Fibroblast of pulmonary artery (primary cell): Measurements from ENCODE around the gene BLACAT1.

Experiments
- DNase-seq: peaks from one replicate; pipeline ENCODE4 v3.0.0-alpha.2; 2010; ENCODE audit warnings: low read depth
- H3K4me3 ChIP-seq: replicated peaks from 2 replicates; pipeline ENCODE4 v1.5.1; 2011; ENCODE audit warnings: low read depth, mild to moderate bottlenecking, control low read depth, low read length, moderate library complexity
- CTCF ChIP-seq: IDR thresholded peaks from 2 replicates; pipeline ENCODE4 v1.5.1; 2011; ENCODE audit warnings: mild to moderate bottlenecking, control low read depth, low read length, inconsistent platforms; ENCODE audit errors: missing control alignments

The BLACAT1 gene

DNA sequence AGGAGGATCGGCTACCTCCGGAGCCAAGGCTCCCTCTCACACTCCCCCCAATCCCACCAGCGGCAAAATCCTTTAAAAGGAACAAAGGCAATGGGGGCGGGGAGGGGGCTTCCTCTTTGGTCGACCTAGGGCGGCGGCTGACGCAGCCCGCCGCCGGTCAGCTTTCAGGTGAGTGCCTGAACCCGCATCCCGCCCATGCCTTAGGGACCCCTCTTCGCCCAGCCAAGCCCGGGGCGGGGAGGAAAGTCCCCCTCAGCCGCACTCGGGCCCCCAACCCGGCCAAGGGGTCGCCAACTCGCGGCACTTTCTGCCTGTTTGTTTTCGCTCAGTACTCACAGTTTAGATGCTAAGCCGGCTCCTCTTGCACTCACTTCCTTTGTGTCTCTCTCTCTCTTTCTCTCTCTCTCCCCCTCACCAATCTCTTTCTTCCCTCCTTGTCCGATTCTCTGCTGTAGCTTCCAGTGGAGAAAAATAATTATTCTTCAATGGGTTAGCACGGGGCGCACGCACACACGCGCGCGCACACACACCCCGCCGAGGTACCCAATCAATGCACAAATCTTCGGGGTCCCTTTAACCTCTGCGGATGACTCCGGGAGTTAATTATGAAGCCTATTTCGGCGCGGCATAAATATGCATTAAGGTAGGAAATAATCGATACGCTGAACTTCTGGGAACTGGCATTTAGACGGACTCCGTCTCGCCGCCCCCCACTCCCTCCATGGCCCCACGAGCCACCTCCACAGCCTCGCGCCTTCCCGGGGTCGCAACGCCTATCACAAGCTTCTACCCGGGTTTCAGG lies at the start of gene BLACAT1:
TSS of gene BLACAT1 (minus strand) at position 465 of the 802 bp plus-strand sequence.
- no peak within 1 kb of the TSS for H3K4me3 ChIP-seq
- no peak for TF ChIP-seq CTCF
- DNase-seq = no peak

GRCh38 chr1:205505076-205505729 lies 49.4 kb upstream of the BLACAT1 start:
- no peak for DNase-seq
- peak overlapping the region; percentile 52 for H3K4me3 ChIP-seq
- no peak for TF ChIP-seq CTCF

- peak; percentile 40 for DNase-seq
- no peak for TF ChIP-seq CTCF
Measured at GRCh38 chr1:205504311-205505075, 48.6 kb upstream of the BLACAT1 start, which contains the start of gene CDK18. Gene CDK18, plus strand, starts transcription at chr1:205504669. Its CDS starts 18,499 bp downstream, at chr1:205523168.

GRCh38 chr1:205502992-205503391 lies 47.1 kb upstream of the BLACAT1 start:
- no peak overlapping the region for H3K4me3 ChIP-seq
- no peak for DNase-seq
- TF ChIP-seq CTCF = no peak

More at GRCh38 chr1:205504311-205505075, 48.6 kb upstream of the BLACAT1 start, which contains the start of gene CDK18:
- peak within 1 kb of the TSS; percentile 52 for H3K4me3 ChIP-seq

GRCh38 chr1:205502111-205502810 lies 46.4 kb upstream of the BLACAT1 start:
- TF ChIP-seq CTCF = no peak
- no peak for DNase-seq
- no peak overlapping the region for H3K4me3 ChIP-seq

- H3K4me3 ChIP-seq = no peak overlapping the region
- no peak for TF ChIP-seq CTCF
- peak; percentile 41 for DNase-seq
Measured at GRCh38 chr1:205500240-205501233, 44.7 kb upstream of the BLACAT1 start.
